Ishikawa (cell line): ENCODE results near the gene INO80C.

Experiments
- CREB1 ChIP-seq: IDR thresholded peaks from 2 replicates; pipeline ENCODE4 v1.6.1; 2012; ENCODE audit warnings: low read depth
- EP300 ChIP-seq: IDR thresholded peaks from 2 replicates; pipeline ENCODE4 v1.6.1; 2012; ENCODE audit warnings: borderline replicate concordance
- RAD21 ChIP-seq: IDR thresholded peaks from 2 replicates; pipeline ENCODE4 v1.6.1; 2012; ENCODE audit warnings: low read depth
- TEAD4 ChIP-seq: IDR thresholded peaks from 2 replicates; pipeline ENCODE4 v1.6.1; 2012
- YY1 ChIP-seq: IDR thresholded peaks from 2 replicates; pipeline ENCODE4 v1.6.1; 2012; ENCODE audit warnings: low read depth
- TF ChIP-seq, protein P1 (sequence below): IDR thresholded peaks from 2 replicates; pipeline ENCODE4 v1.6.1; 2012; ENCODE audit warnings: low read depth, mild to moderate bottlenecking

DNA sequence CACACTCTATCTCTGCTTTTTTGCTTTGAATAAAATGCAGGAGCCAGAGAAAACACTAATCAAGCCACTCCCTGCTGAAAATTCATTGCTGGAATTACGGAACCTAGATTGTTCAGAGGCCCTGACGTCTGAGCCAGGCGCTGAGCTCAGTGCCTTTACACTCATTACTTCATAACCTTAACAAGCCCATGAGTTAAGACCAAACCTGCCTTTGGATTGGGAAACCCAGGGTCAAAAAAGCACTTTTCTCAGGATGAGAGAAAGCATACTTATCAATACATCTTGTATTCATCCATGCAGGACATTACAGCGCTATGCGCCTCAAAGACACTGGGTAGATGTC is 762 bp downstream of the INO80C start:
- TF ChIP-seq EP300 (no peak), RAD21 (no peak), YY1 (no peak), TEAD4 (no peak), CREB1 (no peak)
- TF ChIP-seq, protein P1, sequence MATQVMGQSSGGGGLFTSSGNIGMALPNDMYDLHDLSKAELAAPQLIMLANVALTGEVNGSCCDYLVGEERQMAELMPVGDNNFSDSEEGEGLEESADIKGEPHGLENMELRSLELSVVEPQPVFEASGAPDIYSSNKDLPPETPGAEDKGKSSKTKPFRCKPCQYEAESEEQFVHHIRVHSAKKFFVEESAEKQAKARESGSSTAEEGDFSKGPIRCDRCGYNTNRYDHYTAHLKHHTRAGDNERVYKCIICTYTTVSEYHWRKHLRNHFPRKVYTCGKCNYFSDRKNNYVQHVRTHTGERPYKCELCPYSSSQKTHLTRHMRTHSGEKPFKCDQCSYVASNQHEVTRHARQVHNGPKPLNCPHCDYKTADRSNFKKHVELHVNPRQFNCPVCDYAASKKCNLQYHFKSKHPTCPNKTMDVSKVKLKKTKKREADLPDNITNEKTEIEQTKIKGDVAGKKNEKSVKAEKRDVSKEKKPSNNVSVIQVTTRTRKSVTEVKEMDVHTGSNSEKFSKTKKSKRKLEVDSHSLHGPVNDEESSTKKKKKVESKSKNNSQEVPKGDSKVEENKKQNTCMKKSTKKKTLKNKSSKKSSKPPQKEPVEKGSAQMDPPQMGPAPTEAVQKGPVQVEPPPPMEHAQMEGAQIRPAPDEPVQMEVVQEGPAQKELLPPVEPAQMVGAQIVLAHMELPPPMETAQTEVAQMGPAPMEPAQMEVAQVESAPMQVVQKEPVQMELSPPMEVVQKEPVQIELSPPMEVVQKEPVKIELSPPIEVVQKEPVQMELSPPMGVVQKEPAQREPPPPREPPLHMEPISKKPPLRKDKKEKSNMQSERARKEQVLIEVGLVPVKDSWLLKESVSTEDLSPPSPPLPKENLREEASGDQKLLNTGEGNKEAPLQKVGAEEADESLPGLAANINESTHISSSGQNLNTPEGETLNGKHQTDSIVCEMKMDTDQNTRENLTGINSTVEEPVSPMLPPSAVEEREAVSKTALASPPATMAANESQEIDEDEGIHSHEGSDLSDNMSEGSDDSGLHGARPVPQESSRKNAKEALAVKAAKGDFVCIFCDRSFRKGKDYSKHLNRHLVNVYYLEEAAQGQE: no peak
